Ishikawa (cell line): Measurements from ENCODE around the gene MUSK.

Experiments
- CEBPB ChIP-seq: IDR thresholded peaks from 2 replicates; pipeline ENCODE4 v1.6.1; 2012
- CREB1 ChIP-seq: IDR thresholded peaks from 2 replicates; pipeline ENCODE4 v1.6.1; 2012; ENCODE audit warnings: low read depth
- EGR1 ChIP-seq: IDR thresholded peaks from 2 replicates; pipeline ENCODE4 v1.6.1; 2012
- EP300 ChIP-seq: IDR thresholded peaks from 2 replicates; pipeline ENCODE4 v1.6.1; 2012; ENCODE audit warnings: borderline replicate concordance
- RAD21 ChIP-seq: IDR thresholded peaks from 2 replicates; pipeline ENCODE4 v1.6.1; 2012; ENCODE audit warnings: low read depth
- REST ChIP-seq: IDR thresholded peaks from 2 replicates; pipeline ENCODE4 v1.6.1; 2012; ENCODE audit warnings: low read depth, mild to moderate bottlenecking
- TAF1 ChIP-seq: IDR thresholded peaks from 2 replicates; pipeline ENCODE4 v1.6.1; 2012; ENCODE audit warnings: low read depth, mild to moderate bottlenecking
- TCF12 ChIP-seq: IDR thresholded peaks from 2 replicates; pipeline ENCODE4 v1.6.1; 2012; ENCODE audit warnings: low read depth
- YY1 ChIP-seq: IDR thresholded peaks from 2 replicates; pipeline ENCODE4 v1.6.1; 2012; ENCODE audit warnings: low read depth

- TF ChIP-seq EP300 (no peak), RAD21 (no peak), CREB1 (no peak), YY1 (no peak), TCF12 (no peak), EGR1 (no peak), REST (no peak), CEBPB (no peak), TAF1 (no peak)
Measured at GRCh38 chr9:110688329-110688728, 19.7 kb downstream of the MUSK start.
